Kidney (tissue), 14 donors: ENCODE measurements around the gene PLAC1. TPM values are rescaled to one million over a fixed set of nuclear protein-coding genes. Genes with fewer than 3 reads are reported as not detected.

Experiments
- DNase-seq, 5 donors: peaks; one replicate each; pipeline ENCODE4 v3.0.0-alpha.2; 2013 to 2020
- FAIRE-seq: peaks from 2 replicates; lab custom pipeline; 2012; peaks lifted over from hg19 to GRCh38; lab: Jason Lieb, UNC
- H3K27ac ChIP-seq, 2 donors: one replicate each; pipeline ENCODE4 v1.7.0; 2013; ENCODE audit warnings: low read depth in 2 of 2, low read length in 2 of 2, inconsistent platforms in 1 of 2
- H3K27me3 ChIP-seq: one replicate; pipeline ENCODE4 v1.7.1; 2013; ENCODE audit warnings: low read length, inconsistent platforms; ENCODE audit not compliant: control insufficient read depth, insufficient read depth
- H3K36me3 ChIP-seq, 3 donors: one replicate each; pipeline versions ENCODE4 v1.7.0 to v1.7.1; 2013; ENCODE audit warnings: low read length in 3 of 3, control low read depth in 1 of 3, inconsistent platforms in 1 of 3; ENCODE audit not compliant: insufficient read depth in 3 of 3, control insufficient read depth in 2 of 3
- H3K4me1 ChIP-seq, 3 donors: one replicate each; pipeline versions ENCODE4 v1.7.0 to v1.7.1; 2013; ENCODE audit warnings: low read length in 3 of 3, inconsistent platforms in 1 of 3, low read depth in 1 of 3; ENCODE audit not compliant: control insufficient read depth in 2 of 3, insufficient read depth in 2 of 3
- H3K4me3 ChIP-seq, 3 donors: one replicate each; pipeline versions ENCODE4 v1.7.0 to v1.8.1; 2013; ENCODE audit warnings: low read length in 3 of 3, control low read depth in 1 of 3, inconsistent platforms in 1 of 3
- H3K9ac ChIP-seq, 3 donors: one replicate each; pipeline versions ENCODE4 v1.7.0 to v1.7.1; 2013; ENCODE audit warnings: low read length in 3 of 3, control low read depth in 1 of 3, inconsistent platforms in 1 of 3
- H3K9me3 ChIP-seq, 3 donors: one replicate each; pipeline versions ENCODE4 v1.7.0 to v1.7.1; 2013; ENCODE audit warnings: low read length in 3 of 3, control low read depth in 1 of 3, inconsistent platforms in 1 of 3; ENCODE audit not compliant: control insufficient read depth in 2 of 3, insufficient read depth in 1 of 3
- intact Hi-C: fragments of 100-400 bp; cut with DNase I; formaldehyde crosslinking; loops from one replicate; pipeline ENCODE4 v1.11.1; 2022
- polyA plus RNA-seq: library from polyadenylated mRNA; stranded (reverse); fragments of 350-450 nt; fragmentation: Illumina TruSeq; extraction: RNeasy Lipid Tissue Mini Kit (QIAGEN cat#74804); gene quantifications from one replicate; pipeline ENCODE4 v1.2.3, GENCODE V29; 2014; ENCODE audit warnings: low read depth, low replicate concordance; ENCODE audit not compliant: insufficient read depth
- total RNA-seq: library from RNA; stranded (reverse); fragmentation: NEBNext Ultra II Directional; extraction: Animal tissue kit (Norgen Biotek cat#: 25700); gene quantifications from one replicate; pipeline ENCODE4 v1.2.1, GENCODE V29; 2021
- TF ChIP-seq, protein P1 (sequence below): IDR thresholded peaks from 3 replicates; pipeline ENCODE4 v1.5.1; 2012; ENCODE audit warnings: mild to moderate bottlenecking, moderate library complexity, borderline replicate concordance; ENCODE audit not compliant: insufficient read depth; ENCODE audit errors: extremely low read depth
- donor health status: control.
- donor health status: control.
- donor health status: control.
- donor health status: control.
- donor health status: control.
- donor health status: DM: yes; HTN: yes; CAD: no.
- donor health status: Normal renal cell carcinoma (clear cell type).

Gene PLAC1
- total and polyA plus RNA-seq, 2 donors from 2014 or later, result not detected

DNA sequence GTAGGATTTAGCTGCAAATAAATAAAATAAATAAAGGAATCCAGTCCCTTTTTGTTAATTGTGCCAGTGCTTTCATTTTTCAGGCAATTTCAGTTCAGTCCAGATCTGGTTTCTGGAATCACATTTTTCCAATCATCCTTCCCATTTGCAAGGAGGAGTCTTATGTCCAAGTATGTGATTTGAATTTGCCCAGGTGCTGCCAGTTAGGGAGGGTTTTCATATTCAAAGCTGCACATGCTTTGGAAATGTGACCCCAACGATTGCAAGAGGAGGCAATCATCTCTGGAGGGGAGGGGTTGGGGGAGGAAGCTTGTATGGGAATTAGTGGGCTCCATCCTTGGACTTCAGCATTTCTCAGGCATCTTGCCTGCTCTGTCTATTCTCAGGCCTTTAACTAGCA lies 4.4 kb downstream of the PLAC1 start:
- FAIRE-seq (no peak), DNase-seq (no peak)
- H3K9ac ChIP-seq, result no peak overlapping the region
- no peaks in the 10 kb centered on the region for H3K36me3 ChIP-seq
- no peaks in the 10 kb centered on the region for H3K4me1 ChIP-seq
- TF ChIP-seq, protein P1, sequence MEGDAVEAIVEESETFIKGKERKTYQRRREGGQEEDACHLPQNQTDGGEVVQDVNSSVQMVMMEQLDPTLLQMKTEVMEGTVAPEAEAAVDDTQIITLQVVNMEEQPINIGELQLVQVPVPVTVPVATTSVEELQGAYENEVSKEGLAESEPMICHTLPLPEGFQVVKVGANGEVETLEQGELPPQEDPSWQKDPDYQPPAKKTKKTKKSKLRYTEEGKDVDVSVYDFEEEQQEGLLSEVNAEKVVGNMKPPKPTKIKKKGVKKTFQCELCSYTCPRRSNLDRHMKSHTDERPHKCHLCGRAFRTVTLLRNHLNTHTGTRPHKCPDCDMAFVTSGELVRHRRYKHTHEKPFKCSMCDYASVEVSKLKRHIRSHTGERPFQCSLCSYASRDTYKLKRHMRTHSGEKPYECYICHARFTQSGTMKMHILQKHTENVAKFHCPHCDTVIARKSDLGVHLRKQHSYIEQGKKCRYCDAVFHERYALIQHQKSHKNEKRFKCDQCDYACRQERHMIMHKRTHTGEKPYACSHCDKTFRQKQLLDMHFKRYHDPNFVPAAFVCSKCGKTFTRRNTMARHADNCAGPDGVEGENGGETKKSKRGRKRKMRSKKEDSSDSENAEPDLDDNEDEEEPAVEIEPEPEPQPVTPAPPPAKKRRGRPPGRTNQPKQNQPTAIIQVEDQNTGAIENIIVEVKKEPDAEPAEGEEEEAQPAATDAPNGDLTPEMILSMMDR, result no peak
- intact Hi-C loops, result no loop called here
- H3K9me3 ChIP-seq, result no peaks in the 10 kb centered on the region
- H3K4me3 ChIP-seq, result no peak overlapping the region
- H3K27me3 ChIP-seq, result no peaks in the 10 kb centered on the region
- no peak overlapping the region for H3K27ac ChIP-seq

DNA sequence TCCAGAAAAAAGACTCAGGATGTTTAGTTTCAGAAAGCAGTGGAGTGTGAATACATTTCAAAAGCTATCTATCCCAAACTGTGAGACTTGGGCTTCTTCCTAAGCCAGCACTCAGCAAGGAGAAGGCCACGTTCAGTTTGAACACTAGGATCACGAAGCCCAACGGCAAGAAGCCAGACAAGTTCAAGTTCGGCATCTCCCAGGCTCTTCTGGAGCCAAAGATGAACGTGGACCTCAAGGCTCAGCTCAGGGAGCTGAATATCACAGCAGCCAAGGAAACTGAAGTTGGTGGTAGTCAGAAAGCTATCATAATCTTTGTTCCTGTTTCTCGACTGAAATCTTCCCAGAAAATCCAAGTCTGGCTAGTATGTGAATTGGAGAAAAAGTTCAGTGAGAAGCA lies 7.6 kb downstream of the PLAC1 start:
- FAIRE-seq (no peak), DNase-seq (no peak)
- Histone ChIP-seq H3K27me3 (no peaks in the 10 kb centered on the region), H3K4me3 (no peak overlapping the region), H3K27ac (no peak overlapping the region), H3K4me1 (no peaks in the 10 kb centered on the region), H3K36me3 (no peaks in the 10 kb centered on the region), H3K9me3 (no peaks in the 10 kb centered on the region), H3K9ac (no peak overlapping the region)
- intact Hi-C loops, result no loop called here
- TF ChIP-seq, protein P1, result no peak

DNA sequence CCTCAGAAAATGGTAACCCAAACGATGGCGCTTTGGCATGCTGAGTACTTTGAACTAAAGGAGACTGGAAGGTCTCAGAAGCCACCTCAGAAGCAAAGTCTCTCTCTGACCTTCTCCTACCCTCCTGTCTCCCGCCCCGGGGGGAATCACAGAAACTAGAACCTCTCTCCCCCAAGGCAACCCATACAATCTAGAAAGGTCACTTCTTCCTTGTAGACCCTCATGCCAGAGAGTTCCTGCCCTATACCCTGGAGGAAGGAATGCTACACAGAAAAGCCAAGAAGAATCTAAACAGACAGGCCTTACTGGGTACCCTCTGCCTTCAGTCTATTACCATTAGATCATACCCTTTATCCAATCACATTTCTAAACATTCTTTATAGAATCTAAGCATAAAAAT lies 8.5 kb downstream of the PLAC1 start:
- intact Hi-C loops, result no loop called here
- no peak overlapping the region for H3K27ac ChIP-seq
- H3K36me3 ChIP-seq, result no peaks in the 10 kb centered on the region
- no peaks in the 10 kb centered on the region for H3K27me3 ChIP-seq
- H3K4me3 ChIP-seq, result no peak overlapping the region
- no peak for DNase-seq
- H3K9me3 ChIP-seq, result no peaks in the 10 kb centered on the region
- TF ChIP-seq, protein P1, result no peak
- H3K4me1 ChIP-seq, result no peaks in the 10 kb centered on the region
- FAIRE-seq, result no peak
- H3K9ac ChIP-seq, result no peak overlapping the region

DNA sequence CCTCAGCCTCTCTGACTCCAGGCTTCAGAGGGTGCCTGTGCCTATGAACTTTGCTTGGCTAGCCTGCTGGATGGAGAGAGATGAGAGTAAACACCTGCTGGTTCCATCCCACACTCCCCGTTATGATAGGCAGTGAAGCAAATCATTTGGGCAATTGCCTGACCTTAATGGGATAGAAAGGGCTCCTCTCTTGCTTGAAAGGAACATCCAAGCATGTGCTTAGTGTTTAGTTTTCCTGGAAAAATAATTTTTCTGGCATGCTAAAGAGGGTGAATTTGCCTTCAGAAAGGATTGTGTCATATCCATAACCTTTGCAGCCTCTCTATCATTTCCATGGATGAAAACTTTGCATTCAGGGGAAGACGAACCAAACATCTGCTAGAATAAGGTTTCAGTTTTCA lies 10.8 kb downstream of the PLAC1 start:
- no peaks in the 10 kb centered on the region for H3K4me1 ChIP-seq
- H3K9ac ChIP-seq, result no peak overlapping the region
- intact Hi-C loops, result no loop called here
- H3K9me3 ChIP-seq, result no peaks in the 10 kb centered on the region
- no peaks in the 10 kb centered on the region for H3K27me3 ChIP-seq
- TF ChIP-seq, protein P1, result no peak
- DNase-seq (peak in 2 of 5 donors; percentile 51 to 66), FAIRE-seq (no peak)
- H3K36me3 ChIP-seq, result no peaks in the 10 kb centered on the region
- no peak overlapping the region for H3K4me3 ChIP-seq
- no peak overlapping the region for H3K27ac ChIP-seq
